ENCODE data around the gene MACROD2.
"Not testable (repeated sequence)": the region's sequence is repeated elsewhere in the genome, so short reads cannot be mapped to it uniquely, and the experiment has no call there.

MACROD2 gene

GRCh38 chr20:15076785-15077184, 1081.5 kb downstream of the MACROD2 start:
- no peak for DNase-seq

DNA sequence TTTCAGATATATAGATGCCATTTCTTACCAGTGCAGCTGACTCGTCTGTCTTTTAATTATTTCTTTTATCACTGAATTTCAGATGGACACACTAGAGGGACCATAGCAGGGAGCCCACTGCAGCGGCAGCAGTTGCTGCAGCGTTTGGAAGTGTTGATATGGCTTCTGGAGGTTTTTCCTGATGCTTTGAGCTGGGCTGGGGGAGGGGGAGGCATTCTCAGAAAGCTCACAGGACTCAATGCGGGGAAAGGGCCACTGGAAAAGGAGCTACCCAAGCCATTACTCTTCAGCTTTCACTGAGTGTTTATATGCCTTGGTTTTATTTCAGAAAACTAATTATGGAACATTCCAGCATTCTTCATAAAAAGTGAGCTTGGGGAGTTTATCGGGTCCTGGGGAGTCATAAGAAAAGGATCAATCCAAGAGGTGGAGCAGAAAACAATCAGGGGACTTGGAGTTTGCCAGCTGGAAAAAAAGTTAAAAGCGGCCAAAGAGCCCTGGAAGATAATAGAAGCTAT, 1082.5 kb downstream of the MACROD2 start:
- DNase-seq, result no peak

- DNase-seq, result no peak
These were observed 1084.5 kb downstream of the MACROD2 start for GRCh38 chr20:15079594-15080340.

DNA sequence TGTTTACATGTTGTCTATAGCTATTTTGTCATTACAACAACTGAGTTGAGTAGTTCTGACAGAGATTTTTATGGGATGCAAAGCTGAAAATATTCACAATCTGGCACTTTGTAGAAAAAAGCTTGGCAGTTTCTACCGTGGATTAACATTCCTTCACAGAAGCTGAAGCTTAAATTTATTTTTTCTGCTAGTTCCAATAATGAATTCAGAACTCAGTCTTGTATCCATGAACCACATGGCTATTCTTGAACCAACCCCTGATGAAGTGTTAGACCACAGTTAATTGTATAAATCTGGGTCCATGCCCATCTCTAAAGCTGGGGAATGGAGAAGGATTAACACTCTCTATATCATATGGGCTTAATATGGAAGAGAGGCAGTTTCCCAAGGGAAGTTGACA, 1085.9 kb downstream of the MACROD2 start:
- no peak for DNase-seq

GRCh38 chr20:15091421-15092037, 1096.2 kb downstream of the MACROD2 start:
- DNase-seq, result no peak

GRCh38 chr20:15098351-15098750, 1103.0 kb downstream of the MACROD2 start:
- no peak for DNase-seq

DNA sequence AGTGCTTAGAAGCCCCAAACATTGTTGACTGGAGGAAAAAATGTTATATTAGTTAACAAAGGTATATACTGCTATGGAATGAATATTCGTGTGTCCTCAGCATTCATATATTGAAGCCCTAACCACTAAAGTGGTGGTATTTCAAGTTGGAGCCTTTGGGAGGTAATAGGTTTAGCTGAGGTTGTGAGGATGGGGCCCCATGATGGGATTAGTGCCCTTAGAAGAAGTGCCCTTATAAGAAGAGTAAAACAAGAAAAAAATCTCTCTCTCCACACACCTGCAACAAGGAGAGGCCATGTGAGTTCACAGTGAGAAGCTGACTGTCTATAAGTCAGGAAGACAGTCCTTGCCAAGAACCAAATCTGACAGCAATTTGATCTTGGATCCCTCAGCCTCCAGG, 1103.8 kb downstream of the MACROD2 start:
- no peak for DNase-seq

DNA sequence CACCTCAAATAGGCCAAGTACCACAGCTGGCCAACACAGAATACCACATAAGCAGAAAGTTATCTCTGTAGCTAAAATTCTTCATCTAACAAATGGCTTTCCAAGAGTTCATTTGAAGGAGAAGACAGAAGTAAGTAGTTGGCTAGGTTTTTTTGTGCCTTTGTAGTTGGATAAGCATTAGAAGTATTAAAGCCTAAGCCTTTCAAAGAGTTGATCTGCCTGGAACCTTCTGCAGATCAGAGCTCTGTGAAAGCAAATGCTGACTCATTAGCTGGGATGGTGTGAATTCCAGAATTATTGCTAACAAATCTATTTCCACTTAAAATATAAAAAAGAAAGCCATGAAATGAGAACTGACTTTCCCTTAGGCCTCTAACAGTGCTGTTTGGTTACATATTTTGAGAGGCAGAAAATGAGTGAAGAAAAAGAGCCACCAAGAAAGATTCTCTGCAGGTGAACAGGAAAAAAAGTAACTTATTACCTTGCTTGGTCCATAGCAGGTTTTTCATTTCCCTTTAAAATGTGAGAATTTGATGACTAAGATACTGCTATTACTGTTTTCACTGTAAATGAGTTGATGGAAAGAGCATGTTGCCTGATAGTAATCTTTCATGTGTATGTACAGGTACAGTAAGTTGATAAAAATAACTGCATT, 1105.3 kb downstream of the MACROD2 start:
- DNase-seq, result no peak

DNA sequence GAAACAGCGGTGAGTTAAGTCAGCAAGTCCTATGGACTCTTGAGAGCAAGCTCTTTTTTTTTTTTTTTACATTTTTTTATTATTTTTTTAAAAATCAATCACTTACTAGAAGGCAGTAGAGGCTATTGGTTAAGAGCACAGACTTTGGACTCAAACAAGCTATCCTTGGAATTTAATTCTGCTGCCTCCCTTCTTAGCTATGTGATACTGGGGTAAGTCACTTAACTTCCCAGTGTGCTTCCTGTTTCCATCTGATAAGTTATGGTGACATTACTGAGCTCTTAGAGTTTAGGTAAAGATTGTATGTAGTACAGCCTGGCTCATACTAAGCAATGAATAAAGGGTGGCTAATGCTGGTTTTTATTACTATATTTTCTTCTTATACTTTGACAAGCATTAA, 1112.6 kb downstream of the MACROD2 start:
- no peak for DNase-seq

GRCh38 chr20:15109494-15109893, 1114.2 kb downstream of the MACROD2 start:
- DNase-seq, result no peak

- no peak for DNase-seq
These were observed 1116.3 kb downstream of the MACROD2 start for GRCh38 chr20:15111654-15112053.

- no peak for DNase-seq
These were observed 1117.9 kb downstream of the MACROD2 start for GRCh38 chr20:15113144-15113773.

DNA sequence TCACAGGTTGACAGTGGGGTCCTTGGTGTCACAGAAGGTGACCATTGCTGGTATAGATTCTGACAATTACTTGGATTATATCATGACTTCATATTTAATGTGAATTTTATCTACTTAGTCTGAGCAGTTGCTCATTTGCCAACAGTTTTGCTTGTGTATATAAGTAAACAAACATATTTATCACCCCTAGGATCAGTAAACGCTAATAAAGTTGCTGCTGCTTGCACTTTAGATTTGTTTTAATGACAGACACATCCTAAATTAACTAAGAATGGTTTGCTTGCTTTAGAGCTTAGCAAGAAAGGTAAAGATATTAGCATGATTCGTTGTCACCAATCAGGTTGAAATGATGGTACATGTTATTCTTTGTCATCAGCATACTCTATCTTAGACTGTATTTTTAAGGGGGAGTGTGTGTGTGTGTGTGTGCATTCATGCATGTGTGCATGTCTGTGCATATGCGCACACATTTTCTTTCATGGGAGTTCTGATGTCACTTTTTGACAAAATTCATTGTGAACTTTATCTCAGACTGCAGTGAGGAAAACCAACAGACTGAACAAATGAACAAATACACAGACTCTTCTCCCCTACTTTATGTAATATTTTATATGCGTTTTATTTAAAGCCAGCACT, 1124.7 kb downstream of the MACROD2 start:
- DNase-seq, result no peak

- no peak for DNase-seq
These were observed 1127.3 kb downstream of the MACROD2 start for GRCh38 chr20:15122613-15123012.

DNA sequence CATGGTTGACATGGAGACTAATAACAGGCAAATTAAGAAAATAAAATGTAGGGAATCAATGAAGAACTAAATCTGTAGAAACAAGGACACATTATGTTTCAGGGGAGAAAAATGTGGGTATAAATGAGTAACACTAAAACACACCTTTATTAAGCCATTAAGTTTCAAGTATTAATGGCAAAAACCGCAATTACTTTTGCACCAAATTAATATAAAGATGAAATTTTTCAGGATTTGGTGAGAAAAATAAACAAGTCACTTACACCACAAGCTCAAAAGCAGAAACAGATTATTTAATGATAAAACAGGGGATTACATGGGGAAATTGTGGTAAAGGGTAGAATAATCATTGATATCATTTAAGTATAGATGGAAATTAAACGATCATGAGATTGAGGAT, 1135.9 kb downstream of the MACROD2 start:
- DNase-seq, result no peak

- no peak for DNase-seq
These were observed 1143.3 kb downstream of the MACROD2 start for GRCh38 chr20:15138548-15139126.

- no peak for DNase-seq
These were observed 1144.2 kb downstream of the MACROD2 start for GRCh38 chr20:15139522-15139921.

DNA sequence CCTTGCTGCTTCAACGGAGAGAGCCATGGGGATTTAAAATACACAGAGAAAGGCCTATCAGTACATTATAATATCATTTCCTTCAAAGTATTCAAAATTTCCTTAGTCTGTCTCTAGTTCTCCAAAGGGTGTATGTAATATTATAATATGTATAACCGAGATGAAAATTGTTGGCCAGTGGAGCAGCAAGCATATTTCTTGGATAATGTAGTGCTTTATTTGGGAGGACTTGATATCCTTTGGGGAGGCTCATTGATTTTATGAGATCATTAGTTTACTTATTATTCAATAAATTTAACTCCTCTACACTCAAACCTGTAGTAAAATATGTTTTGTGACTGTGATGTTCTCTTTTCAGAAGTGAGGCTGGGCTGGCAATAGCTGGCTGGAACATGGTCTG, 1145.0 kb downstream of the MACROD2 start:
- no peak for DNase-seq

DNA sequence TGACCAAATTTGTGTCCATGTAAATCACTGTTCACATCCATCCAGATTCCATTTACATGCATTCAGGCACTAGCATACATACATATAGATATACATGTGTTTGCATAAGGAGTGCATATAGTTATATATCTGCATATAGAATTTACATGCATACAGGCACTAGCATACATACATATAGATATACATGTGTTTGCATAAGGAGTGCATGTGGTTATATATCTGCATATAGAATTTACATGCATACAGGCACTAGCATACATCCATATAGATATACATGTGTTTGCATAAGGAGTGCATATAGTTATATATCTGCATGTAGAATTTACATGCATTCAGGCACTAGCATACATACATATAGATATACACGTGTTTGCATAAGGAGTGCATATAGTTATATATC, 1145.6 kb downstream of the MACROD2 start:
- DNase-seq, result not testable (repeated sequence)

GRCh38 chr20:15141861-15142260, 1146.5 kb downstream of the MACROD2 start:
- DNase-seq, result no peak

- DNase-seq, result no peak
These were observed 1148.2 kb downstream of the MACROD2 start for GRCh38 chr20:15143478-15143877.

DNA sequence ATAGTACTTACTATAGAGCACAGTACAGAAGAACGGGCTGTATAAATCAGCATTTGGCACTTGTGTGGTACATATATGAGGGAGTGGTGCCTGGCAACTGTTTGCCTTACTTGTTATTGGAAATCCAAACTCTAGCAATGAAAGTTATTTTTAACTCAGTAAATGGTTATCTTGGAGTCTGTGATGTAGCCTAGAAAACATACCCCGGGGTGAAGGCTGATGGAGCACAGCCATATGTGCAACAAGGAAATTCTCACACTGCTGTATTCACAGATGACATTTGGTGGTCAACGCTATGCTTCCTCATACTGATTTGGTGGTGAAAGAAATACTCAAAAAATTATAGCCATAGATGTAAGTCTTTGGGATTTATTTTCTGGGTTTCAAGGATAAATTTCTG, 1149.6 kb downstream of the MACROD2 start:
- DNase-seq, result no peak

GRCh38 chr20:15146948-15147347, 1151.6 kb downstream of the MACROD2 start:
- DNase-seq, result no peak
